Middle frontal gyrus (tissue), 1 donor: Measurements from ENCODE around the gene SH3RF3.

Source experiments
- DNase-seq: peaks from one replicate; pipeline ENCODE4 v3.0.0-alpha.2; 2015; ENCODE audit warnings: low spot score; ENCODE audit errors: extremely low spot score

Gene SH3RF3

DNA sequence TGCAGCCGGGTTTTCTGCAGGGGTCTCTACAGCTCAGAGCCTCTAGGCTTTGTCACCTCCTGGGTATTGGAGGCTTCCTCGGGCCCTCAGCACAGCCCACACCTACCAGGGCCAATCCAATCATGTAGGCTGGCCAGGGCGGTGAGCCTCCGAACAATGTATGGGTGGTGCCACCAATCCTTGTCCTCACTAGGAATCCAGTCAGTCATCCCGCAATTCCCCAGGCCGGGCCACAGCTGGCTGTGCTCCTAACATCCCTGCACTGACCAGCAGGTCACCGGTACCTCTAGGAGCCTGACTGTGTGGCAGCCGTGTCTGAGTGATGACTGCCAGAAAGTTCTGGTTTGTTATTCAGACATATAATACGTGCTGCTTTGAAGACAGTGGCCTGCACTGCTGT lies 129.4 kb downstream of the SH3RF3 start:
- DNase-seq, result no peak

DNA sequence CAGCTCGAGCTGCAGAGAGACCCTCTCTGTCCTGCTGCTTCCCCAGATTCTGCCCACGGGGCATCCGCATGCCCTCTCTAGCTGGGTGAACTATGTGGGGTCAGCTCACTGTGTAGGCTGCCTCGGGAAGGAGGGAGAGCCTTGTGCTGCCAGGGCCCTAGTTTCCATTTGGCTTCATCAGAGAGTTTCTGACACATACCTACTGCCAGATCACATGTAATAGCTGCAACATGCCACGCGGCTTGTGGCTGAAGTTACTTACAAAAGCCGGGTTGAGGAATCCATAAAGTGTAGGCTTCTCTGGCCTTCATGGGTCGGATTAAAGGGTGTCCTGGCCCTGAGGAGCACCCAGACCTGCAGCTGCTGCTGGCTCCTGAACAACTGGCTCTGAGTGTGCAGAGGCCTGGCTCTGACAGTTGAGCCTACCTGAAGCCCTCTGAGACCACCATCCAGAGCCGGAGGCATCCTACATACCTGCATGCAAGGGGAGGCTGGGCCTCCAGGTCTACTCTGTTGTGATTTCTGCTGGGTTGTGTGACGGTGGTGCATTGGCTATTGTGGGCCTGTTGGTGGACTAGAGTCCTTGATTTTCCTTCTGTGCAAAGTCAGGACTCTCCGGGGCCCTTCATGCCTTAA lies 130.0 kb downstream of the SH3RF3 start:
- DNase-seq, result no peak

DNA sequence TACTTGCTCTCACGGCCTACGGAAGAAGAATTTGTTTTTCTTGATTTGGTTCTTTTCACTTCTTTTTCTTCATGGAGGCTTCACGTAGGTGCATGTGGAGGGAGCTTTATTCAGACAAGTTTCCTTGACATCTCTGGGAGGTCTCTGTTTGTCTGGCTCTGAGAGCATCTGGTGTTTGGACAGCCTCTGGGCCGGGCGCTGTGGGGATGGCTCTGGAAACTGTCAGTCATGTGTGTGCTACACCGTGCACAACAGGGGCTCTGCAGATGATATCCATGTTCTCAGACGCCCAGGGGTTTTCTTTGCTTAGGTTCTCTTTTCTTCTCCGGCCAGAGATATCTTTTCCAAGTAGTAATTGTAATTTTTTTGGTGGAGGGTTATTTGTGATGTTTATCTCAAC lies 130.7 kb downstream of the SH3RF3 start:
- no peak for DNase-seq

DNA sequence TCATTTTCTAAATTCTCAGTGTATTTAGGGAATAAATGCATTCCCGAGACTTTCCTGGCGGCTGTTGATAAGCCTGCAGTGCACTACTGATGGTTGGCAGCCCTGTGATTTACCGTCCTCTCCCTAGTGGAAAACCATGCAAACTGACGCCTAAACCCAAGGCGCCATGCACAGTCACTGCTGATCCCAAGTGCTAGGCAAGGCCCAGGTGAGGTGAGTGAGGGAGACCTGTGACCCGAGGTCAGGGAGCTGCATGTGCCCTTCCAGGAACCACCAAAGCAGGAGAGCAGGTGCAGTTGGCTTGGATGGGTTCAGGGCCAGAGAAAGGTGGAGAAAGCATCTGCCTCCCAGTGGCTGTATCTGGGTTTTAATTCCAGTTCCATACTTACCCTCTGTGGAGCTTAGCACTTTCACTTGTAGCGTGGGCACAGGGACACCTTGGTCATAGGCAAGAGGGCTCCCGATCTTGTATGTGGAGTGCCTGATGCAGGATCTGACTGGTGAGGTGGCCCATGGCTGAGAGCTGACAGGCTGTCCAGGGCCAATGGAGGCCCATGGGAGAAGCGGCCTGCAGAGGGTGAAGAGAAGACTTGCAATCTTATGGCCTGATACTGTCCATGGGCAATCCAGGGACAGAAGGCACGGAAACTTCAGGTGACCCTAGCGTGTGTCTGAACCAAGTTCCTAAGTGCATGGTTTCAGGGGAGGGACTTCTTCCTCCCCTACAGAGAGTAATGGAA lies 131.3 kb downstream of the SH3RF3 start:
- DNase-seq, result no peak

DNA sequence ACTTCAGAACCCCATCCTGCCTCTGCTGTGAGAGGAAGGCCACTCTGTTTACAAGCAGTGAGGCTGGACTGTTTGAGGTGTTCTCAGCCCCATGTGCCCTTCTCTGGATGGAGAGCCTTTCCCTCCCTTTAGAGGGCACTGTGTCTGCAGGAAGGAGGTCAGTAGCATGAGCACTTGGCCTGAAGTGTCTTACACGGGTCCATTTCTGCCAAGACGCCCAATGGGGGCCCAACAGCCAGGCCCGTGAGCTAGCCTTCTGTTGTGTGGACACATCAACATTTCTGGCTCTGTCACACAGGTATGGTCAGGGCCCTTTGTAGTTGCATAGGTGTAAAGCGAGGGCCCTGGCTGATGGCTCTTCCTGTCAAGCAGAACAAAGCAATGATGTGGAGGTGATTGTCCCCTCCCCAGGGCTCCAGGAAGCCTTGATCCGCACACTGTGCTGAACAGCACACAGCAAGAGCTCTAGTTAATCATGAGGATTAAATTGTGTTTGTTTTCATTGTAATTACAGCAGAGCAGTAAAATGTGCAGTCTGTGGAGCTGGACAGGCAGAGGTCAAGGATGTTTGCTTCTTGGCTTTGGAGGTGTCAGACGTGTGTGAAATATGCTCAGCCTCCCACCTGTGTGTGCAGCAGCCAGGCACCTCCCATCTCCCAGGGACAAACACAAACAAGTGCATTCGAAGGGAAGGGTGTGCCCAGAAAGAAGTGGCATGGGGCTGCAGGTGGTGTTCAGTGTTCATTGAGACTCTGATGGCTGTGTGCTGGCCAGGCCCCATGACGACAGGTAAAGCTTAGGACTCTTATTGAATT lies 132.1 kb downstream of the SH3RF3 start:
- DNase-seq, result no peak

DNA sequence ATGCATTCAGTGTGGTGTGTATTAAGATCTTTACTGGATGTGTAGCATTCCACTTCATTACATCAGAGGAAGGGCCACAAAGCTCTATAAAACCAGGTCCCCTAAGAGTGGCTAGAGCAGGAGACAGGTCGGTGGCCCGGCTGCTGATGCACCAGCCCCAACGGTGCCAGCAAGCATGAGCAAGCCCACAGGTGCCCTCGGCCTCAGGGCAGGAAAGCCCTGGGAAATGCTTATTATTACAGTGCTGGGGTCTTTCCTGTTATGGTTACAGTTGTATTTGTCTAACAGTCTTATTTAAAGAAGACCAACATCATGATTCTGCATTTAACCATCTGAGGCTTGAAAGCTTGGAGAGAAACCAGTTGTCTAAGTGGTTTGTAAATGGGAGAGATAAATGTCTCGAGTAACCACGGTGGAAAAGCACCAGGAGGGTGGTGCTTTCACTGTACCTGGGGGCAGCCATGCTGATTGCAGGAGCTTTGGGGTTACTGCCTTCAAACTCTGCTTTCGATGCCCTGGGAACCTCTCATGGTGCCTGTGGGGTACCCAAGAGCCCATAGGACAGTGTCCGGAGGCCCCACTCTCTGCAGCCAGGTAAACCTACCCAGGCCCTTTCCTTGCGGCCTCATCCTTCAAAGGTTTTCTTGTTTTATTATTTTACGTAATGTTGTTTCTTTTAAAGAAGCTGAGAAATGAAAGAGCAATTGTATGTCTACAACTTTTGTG lies 133.1 kb downstream of the SH3RF3 start:
- no peak for DNase-seq

DNA sequence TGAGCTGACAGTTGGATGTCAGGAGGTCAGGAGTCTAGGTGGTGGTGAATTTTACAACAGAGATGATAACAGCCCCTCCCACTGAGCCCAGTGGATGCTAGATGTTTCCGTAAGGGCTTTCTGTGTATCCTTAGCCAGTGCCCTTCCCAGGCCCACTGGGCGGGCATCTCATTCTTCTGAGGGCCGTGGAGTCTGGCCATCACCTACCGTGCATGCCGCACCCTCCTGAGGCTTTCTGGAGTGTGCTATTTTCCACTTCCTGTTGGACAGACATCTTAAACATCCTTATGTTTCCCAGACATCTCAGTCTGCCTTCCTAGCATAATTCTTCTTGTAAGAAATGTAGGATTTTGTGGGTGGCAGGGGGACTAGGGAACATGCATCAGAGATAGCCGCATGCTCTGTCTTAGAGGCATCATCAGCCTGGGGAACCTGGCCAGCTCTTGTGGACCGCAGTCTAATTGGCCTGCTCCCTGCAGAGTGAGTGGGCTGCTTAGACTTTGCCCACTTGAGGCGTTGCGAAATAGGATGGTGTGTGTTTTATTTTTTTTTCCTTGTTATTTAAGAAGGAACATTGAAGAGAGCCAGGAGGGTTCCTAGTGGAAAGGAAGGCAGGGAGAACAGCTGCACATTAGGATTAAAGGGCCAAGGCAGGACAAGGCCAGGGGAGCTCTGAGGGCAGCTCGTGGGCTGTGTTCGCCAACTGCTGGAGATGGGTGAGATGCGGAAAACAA lies 135.8 kb downstream of the SH3RF3 start:
- no peak for DNase-seq

DNA sequence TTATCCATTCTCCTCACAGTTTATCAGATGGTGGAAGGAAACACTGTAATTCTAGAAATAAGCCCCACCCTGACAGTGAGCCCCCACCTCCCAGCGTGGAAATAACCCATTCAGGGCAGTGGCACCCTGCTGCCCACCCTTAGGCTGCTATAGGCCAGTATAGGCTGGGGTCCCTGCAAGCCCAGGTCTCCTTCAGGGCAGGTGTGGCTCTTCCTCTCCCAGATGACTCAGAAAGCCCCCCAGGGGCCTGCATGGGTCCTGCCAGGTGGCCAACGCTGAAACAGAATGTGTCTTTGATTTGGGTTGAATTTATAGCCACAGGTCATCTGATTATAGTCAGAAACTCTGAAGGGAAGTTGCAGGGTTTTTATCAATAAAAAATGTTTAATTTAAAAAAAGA lies 136.4 kb downstream of the SH3RF3 start:
- no peak for DNase-seq

DNA sequence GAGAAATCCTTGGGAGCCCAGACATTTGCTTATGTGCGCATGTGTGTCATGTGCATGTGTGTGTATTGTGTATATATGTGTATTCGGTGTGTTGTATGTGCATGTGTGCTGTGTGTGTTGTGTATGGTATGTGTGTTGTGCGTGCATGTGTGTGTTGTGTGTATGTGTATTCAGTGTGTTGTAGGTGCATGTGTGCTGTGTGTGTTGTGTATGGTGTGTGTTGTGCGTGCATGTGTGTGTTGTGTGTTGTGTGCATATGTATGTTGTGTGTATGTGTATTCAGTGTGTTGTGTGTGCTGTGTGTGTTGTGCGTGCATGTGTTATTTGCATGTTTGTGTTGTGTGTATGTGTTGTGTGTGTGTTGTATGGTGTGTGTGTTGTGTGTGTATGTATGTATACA lies 136.9 kb downstream of the SH3RF3 start:
- no peak for DNase-seq

DNA sequence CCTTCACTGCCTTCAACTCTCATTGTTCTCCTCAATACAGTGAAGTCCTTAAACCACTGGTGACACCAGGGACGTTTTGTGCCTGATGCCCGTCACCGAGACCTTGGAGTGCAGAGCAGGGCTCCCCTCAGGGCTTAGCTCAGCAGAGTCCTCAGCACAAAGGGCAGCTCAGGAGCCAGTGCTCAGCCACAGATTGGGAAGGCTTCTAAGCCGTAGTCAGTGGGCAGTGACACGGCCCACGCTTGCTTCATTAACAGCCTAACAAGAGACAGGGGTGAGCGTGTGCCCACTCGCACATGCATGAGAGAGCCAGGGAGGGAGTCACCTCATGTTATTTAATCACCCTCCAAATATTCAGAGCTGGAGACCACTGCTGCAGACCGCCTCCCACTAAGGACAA lies 137.5 kb downstream of the SH3RF3 start:
- no peak for DNase-seq

DNA sequence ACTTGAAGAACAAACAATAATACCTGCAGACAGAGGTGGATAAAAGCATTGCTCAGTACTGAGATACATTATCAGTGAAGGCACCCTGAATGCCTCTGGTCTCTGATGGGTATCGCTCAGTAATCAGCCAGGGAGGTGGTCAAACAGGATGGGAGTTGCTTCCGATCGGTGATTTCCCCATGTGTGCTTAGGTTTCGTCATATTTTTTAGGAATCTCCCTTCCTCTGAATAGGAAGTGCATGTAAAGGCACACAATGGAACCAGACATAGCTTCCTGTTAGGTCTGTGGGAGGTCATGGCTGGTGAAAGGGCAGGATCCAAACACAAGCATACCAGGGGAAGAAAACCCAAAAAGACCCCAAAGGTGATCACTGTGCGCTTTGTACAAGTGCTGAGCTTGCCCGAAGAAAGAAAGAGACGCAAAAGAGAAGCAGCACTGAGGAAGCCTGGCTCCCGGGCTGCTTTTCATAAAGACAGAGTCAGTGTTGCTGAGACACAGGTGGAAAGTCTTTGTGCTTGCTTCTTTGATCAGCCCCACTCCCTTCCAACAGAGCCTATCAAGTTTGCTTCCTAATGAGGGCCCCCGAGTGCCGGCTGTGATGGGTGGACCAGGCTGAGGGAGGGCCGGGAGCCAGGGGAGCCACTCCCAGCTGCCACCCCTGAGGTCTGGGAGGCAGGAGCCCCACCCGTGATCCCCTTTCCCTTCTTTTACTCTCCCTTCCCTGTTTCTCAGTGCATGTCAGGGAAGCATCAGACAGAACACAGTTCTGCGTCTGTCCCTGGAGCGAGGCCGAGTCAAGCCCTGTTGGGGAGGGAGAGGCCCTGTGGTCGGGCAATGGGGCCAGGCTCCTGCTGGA lies 138.2 kb downstream of the SH3RF3 start:
- no peak for DNase-seq

DNA sequence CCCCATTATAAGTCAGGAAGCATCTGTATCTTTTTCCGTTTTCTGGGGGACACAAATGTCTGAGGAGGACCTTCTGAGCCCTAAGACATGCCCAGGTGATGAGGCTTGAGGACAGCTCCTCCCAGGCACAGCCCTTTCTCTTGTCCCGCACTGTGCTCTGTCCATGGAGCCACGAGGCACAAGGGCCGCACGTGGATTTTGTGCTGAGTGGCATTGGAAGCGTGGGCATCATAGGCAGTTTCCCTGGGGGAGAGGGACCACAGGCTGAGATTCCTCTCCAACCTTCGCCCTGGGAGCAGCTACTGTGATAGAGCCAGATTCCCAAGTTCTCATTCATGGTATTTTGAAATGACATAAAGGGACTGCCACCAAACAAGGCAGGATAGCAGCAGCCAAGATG lies 139.9 kb downstream of the SH3RF3 start:
- no peak for DNase-seq

DNA sequence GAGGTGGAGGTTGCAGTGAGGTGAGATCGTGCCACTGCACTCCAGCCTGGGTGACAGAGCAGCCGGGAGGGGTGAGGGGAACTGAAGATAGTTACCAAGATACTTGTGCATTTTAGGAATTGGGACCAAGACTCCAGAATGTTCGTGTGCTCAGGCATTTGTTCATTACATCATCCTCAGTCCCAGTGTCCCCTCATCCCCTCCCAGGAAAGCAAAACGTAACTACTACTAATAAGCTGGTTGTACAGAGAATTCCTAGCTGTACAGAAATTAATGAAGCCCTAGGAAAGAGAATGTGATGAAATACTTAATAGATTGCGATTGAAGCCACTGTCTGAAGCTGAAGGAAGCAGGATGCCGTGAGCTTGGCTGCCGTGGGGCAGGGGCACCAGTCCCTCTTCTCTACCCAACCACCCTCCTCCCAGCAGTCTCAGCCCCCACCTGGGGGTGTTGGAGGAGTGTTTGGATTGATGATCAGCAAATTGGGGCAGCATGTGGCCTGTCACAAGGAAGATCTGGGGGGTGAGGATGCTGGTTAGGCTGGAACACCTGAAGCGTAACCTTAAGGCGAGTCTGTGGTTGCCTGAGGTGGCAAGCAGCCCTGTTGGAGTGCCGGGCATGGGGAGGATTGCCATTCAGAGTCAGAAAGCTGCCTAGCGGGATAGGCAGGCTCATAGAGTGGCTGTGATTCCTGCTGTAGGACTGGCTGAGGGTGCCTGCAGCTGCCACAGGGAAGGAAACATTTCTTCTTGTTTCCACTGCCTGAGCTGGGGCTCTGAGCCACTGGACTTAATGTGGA lies 140.9 kb downstream of the SH3RF3 start:
- no peak for DNase-seq

DNA sequence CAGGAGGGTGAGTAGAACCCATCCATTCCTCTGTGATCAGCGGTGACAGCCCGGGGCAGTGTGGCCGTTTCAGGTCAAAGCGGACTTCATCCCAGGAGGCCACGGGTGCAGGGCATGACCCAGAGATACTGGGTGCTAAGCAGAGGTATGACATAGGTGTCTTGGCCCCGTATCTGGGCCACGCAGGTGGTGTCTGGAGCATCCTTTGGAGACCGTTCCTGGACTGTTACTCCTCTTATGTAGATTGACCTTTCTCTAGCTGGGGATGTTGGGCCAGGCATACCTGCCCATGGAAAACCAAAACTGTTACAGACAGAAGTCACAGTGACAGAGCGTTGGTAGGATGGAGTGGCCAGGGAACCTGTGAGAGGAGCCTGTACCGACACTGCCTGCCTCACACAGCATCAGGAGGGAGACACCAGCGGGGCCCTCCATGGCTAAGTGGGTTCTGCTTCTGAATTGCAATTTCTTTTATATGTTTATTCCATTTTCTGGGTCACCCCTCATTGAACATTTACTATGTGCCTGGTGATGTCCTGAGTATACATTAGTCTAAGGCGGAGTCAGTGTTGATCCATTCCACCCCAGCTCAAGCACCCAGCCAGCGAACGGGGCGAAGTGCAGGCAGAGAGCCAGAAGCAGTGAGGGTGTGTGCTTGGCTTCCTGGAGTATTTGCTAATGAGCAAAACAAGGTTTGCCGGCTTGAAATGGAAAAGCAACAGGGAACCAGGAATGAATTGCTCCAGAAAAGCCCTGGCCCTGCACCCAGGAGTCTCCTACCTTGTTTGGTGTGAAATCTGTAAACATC lies 141.7 kb downstream of the SH3RF3 start:
- no peak for DNase-seq

DNA sequence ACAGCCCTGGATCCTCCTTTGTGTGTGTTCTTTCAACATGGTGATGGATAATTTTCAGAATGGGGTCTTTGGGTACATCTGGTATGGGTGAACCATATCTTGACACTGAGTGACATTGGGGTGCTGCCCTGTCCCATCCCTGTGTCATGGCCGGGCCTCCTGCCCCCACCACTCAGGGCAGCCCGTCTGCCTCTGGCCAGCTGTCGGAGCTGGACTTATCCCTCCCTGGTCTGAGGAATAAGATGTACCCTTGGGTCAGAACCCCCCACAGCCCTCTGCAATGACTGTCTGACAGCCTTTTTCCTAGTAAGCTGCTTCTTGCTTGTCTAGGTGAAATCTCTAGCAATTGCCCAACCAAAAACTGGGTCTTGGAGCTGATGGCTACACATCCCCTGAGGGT lies 142.9 kb downstream of the SH3RF3 start:
- no peak for DNase-seq

DNA sequence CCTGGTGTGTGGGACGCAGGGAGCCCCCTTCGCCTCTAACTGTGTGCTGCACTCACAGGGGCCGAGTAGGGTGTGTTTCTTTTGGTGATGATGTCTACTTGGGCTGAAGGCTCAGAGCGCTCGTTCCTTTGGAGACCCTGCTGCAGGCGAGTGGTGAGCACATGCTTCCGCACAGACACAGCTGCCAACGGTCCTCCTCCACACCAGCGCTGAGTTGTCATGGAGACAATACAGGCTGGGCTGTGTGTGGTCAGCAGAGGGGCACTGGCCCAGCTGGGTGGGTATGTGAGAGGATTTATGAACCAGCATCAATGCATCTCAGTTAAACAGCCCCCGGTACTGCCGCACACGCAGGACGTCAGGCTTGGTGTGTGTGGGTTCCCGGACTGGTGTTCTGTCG lies 143.5 kb downstream of the SH3RF3 start:
- no peak for DNase-seq

DNA sequence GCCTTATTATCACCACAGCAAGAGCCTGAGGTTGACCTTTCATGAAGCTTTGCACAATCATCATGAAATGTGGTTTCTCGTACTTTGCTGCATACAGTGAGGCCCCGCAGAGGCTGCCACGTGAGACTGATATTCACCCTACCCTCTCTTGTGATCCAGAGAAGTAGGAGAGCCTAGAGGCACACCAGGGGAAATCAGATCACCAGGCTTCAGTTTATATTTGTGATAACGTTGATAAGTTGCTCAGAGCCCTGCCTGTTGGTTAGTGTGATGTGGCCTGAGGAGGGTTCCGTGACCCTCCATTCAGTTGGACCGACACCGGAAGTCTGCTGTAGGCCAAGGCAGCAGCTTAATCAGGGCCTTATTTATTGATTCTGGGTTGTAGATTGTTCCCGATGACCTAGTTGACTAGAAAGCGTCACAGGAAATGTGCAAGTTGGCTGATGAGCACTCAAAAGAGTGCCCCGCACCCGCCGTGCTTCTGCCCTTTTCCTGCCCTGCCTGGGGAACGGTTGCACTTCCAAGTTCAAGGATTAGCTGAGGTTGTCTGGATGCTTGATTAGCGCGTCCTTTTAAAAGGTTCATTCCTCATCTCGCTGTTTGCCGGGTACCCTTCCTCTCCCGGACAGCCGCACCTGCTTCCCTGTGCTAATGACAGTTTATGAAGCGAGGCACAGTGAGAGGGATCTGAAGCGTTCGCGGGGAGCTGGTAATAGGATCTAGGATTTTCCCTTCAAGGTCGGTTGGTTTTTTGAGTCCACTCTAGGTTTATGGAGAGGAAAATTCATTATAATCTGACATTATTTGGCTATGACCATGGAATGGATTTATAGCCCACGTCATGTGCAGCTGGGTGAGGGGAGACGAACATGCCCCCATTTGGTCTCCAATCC lies 146.4 kb downstream of the SH3RF3 start:
- no peak for DNase-seq
